MV-4-11 (cell line): ENCODE measurements around the gene NEK9.

ENCODE experiments used
- DNase-seq: peaks from one replicate; lab custom pipeline; 2025; lab: John Stamatoyannopoulos, UW

The NEK9 gene

GRCh38 chr14:75066691-75067090 lies 60.2 kb downstream of the NEK9 start:
- no peak for DNase-seq

DNA sequence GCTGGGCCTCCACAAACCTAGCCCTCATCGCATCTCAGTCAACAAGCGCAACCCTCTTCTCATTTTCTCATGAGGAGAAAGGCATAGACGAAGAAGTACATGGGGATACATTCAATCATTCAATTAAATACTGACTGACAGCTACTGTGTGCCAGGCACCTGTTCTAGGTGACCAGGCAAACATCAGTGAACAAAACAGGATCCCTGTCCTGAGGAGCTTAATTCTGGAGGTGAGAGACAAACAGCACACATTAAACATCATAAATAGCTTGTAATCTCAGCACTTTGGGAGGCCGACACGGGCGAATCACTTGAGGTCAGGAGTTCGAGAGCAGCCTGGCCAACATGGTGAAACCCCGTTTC lies 62.7 kb downstream of the NEK9 start:
- no peak for DNase-seq

DNA sequence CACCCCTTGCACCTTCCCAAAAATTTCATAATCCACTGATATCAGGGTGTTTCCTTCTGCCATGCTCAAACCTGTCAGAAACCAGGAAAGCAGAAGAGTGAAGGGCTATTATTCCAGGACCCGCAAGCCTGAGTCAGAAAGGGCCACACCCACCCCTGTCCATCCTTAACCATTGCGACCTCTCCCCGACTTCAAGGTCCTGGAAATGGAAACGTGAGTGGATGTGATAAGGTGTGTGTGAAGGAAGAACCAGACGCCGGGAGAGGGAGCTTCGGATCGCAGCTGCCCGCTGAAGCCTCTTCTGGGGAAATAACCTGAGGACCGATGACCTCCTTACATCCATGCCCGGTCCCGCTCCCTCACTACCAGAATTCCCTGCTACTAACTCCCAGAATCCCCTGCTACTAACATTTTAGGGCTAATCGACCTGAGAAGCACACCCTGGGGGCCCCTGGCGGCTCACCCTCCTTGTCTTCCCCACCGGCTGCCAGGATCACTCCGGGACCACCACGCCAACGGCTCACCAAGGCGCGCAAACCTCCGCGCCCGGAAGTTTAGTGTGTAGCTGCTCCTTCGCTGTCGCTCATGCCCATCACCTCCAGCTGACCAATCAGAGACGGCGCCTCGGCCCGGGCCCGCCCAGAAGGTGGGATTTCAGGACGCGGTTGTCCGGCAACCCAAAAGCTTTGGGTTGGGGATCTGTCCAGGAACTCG lies 63.2 kb downstream of the NEK9 start, which contains the start of gene ACYP1:
Gene ACYP1 (minus strand): TSS at position 534 of the 714 bp plus-strand sequence. CDS start 471 bp downstream, at position 63.
- peak; percentile 90 for DNase-seq

DNA sequence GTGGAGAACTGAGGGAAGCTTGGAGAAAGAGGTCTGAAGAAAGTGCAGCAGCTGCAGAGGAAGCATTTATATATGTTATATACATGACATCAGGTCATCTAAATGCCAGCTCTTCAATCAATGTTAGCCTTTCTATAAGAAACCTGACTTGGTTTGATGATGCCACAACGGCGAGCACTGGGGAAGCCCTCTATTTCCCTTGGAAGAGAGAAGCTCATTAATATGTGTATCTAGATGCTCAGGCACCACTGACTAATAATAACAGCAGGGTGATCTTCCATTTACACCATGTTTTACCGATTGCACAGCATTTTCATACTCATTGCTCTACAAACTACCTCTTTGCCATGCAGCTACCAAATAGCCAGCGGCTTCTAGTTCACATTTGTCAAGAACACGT lies 63.8 kb downstream of the NEK9 start:
- no peak for DNase-seq

- no peak for DNase-seq
Observed at GRCh38 chr14:75060420-75060819, 66.4 kb downstream of the NEK9 start.

DNA sequence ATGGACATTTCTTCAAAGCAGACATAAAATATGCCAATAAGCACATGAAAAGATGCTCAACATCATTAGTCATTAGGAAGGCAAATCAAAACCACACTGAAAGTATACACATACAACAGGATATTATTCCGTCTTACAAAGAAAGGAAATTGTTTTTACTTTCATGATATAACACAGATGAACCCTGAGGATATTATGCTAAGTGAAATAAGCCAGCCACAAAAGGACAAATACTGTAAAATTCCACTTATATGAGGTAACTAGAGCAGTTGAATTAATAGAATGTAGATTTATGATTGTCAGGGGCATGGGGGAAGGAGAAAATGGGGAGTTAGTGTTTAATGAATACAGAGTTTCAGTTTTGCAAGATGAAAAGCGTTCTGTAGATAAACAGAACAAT lies 67.2 kb downstream of the NEK9 start:
- DNase-seq: no peak

DNA sequence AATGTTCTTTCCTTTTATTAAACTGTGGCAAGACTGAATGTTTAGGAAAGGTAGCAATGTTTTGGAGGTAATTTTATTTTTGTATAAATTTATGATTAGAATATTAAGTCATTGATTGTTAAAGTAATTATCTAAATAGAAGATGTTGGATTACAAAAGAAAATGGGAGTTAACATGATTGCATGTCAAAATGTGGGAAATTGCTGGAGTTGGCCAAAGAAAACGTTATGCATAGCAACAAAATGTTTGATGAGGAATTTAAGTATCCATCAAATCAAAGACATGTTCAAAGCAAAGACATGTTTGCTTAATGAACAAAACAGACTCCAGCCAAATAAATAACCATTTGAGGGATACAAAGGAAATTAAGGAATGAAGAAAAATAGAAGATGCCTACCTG lies 72.4 kb downstream of the NEK9 start:
- no peak for DNase-seq

- DNase-seq: peak; percentile 44
Observed at GRCh38 chr14:75053396-75054291, 73.2 kb downstream of the NEK9 start.

DNA sequence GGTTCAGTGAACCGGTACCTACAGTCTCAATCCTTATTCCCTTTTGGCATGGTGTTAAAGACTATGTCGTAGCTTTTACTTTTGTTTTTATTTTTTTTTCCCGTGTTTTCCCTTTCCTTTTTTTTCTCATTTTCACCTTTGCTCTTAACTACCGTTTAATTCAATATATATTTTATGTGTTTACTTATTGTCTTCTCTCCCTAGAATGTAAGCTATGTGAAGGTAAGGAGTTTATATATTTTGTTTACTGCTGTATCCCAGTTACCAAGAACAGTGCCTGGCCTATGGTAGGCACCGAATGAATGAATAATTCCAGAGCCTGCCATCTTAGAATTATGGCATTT lies 75.3 kb downstream of the NEK9 start:
- DNase-seq: no peak

- DNase-seq: peak; percentile 61
Observed at GRCh38 chr14:75050852-75051555, 75.8 kb downstream of the NEK9 start, which contains the start of gene MLH3. Gene MLH3 (minus strand): TSS chr14:75051467. CDS start chr14:75049655, 1,812 bp downstream.

GRCh38 chr14:75049731-75050201 lies 77.1 kb downstream of the NEK9 start:
- DNase-seq: peak; percentile 20

DNA sequence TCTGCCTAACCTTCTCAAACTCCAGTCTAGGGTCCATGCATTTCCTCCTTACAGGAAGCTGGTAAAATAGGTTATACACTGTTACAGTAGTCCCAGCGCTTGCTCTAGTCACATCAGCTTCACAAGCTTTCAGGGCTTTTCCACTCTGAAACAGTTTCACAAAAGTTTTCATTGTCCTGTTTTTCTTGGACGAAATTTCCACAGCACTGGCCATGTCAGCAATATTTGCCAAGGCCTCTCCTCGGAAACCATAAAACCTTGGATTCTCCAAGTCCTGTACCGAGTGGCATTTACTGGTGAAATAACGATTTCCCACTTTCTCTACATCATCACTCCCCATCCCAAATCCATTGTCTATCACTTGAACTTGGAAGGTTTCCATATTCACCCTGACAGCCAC lies 77.7 kb downstream of the NEK9 start:
- DNase-seq: no peak

GRCh38 chr14:75048101-75048500 lies 78.7 kb downstream of the NEK9 start:
- no peak for DNase-seq

GRCh38 chr14:75047506-75047905 lies 79.3 kb downstream of the NEK9 start:
- no peak for DNase-seq

DNA sequence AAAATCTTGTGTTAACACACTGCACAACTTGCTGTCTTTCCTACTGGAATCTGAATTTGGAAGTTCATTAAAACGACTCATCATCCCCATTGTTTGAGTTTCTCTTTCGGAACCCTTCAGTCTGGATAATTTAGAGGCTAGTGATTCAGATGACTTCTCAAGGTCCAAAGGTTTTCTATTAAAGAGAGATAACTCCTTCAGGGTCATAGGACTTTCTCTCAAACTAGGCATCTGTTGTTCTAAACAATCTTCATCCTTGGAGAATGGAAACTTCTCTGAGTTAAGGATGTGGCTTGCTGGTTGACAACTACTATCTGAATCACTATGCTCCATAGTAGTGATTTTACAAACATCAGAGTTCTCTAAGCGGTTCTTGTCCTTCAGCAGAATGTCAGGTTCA lies 79.9 kb downstream of the NEK9 start:
- DNase-seq: no peak

GRCh38 chr14:75046275-75046674 lies 80.6 kb downstream of the NEK9 start:
- no peak for DNase-seq

DNA sequence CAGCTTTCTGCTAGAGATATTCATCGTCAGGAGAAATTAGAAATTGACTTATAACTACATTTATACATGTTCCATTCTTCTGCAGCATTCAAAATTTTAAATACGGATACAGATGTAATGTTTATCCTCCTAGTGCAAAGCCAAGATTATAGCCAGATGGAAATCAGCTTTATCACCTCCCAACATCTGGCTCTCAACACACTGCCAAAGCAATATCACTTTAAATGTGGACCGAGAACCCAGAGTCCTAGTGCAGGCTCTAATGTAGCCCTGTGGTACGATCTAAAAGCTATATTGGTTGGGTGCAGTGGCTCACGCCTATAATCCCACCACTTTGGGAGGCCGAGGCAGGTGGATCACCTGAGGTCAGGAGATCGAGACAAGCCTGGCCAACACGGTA lies 82.1 kb downstream of the NEK9 start:
- DNase-seq: no peak

DNA sequence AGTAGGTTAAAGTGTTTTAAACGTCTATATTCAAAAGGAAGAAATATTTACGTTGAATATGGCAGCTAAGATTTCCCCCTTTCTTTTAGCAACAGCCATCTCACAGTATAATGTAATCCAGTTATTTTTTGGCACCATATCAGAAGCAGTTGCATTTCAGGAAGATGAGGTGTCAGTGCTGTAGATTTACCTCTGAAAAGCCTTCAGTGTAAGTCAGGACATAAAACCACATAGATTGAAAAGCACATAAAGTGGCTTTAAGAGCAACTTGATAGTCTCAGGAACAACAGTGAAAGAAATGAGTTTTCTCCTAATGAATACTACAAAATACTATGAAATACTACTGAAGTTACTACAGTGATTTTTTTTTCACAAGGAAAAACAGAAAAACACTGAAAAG lies 82.5 kb downstream of the NEK9 start:
- DNase-seq: no peak

- DNase-seq: no peak
Observed at GRCh38 chr14:75042035-75042434, 84.8 kb downstream of the NEK9 start.

- DNase-seq: no peak
Observed at GRCh38 chr14:75041613-75042012, 85.2 kb downstream of the NEK9 start.

DNA sequence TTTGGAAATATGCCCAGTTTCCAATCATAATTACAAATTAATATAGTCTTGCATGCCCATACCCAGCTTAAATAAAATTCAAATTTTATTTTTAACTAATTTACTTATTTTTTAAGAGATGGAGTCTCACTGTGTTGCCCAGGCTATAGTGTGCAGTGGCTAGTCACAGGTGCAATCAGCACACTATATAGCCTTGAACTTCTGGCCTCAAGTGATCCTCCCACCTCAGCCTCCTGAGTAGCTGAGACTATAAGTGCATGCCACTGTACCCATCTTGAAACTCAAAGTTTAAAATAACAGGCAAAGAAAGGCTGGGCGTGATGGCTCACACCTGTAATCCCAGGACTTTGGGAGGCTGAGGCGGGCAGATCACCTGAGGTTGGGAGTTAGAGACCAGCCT lies 85.9 kb downstream of the NEK9 start:
- no peak for DNase-seq

DNA sequence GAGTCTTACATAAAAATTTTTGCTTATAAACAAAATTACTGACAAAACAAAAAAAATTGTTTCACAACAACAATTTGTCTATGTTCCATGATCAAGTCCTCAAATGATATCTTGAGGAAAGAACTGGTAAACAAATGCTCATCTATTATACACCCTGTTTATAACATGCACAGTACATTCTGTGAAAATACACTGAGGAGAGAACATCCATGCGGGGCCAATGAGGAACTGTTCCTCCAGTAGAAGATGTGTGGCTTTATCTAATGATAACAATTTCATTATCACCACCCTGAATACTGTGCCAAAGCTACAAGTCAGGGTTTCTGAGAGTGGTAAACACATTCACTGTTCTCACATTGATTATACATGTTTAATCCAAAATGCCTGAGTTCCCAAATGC lies 86.3 kb downstream of the NEK9 start:
- DNase-seq: no peak

- no peak for DNase-seq
Observed at GRCh38 chr14:75032939-75033338, 93.9 kb downstream of the NEK9 start.
